AG04449 (cell line): ENCODE results near the gene OXLD1.

Experiments
- CTCF ChIA-PET: fragments of 350-600 bp; formaldehyde crosslinking; extraction: SDS; loops from one replicate; lab custom pipeline; 2021; ENCODE audit warnings: antibody characterized with exemption; lab: Yijun Ruan, JAX
- POLR2A ChIA-PET: fragments of 400-600, 350-600 bp; formaldehyde crosslinking; extraction: SDS; loops from one replicate; lab custom pipeline; 2020; ENCODE audit warnings: antibody characterized with exemption, inconsistent platforms; lab: Yijun Ruan, JAX
- DNase-seq: peaks from one replicate; pipeline ENCODE4 v3.0.0-alpha.2; 2010; ENCODE audit warnings: low read depth, low spot score
- H3K4me3 ChIP-seq: 2 replicates; pipeline ENCODE4 v1.5.1; 2011; ENCODE audit warnings: low read depth, mild to moderate bottlenecking, control low read depth, low read length
- TF ChIP-seq, protein P1 (sequence below): IDR thresholded peaks from one replicate; pipeline ENCODE4 v1.5.1; 2011; ENCODE audit warnings: mild to moderate bottlenecking, moderate library complexity, low read length, control low read depth, inconsistent platforms; ENCODE audit not compliant: insufficient read depth; ENCODE audit errors: missing control alignments

Gene OXLD1

DNA sequence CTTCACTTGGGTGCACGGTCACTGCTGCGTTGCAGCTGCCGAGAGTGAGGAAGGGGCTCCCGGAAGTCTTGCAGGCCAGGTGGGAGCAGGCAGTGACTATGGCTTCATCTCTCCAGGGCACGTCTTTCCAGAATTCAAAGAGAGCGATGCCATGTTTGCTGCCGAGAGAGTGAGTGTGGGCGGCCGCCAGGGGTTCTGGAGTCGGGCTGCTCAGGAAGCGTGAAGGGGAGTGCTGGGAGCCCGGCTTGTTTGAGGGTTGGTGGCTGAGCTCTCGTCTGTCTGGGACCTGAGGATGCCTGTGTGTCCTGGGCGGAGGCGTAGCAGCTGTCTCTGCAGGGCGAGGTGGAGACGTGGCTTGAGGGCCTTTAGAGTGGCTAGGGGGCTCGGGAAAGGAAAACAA is 23.7 kb upstream of the OXLD1 start:
- TF ChIP-seq, protein P1, sequence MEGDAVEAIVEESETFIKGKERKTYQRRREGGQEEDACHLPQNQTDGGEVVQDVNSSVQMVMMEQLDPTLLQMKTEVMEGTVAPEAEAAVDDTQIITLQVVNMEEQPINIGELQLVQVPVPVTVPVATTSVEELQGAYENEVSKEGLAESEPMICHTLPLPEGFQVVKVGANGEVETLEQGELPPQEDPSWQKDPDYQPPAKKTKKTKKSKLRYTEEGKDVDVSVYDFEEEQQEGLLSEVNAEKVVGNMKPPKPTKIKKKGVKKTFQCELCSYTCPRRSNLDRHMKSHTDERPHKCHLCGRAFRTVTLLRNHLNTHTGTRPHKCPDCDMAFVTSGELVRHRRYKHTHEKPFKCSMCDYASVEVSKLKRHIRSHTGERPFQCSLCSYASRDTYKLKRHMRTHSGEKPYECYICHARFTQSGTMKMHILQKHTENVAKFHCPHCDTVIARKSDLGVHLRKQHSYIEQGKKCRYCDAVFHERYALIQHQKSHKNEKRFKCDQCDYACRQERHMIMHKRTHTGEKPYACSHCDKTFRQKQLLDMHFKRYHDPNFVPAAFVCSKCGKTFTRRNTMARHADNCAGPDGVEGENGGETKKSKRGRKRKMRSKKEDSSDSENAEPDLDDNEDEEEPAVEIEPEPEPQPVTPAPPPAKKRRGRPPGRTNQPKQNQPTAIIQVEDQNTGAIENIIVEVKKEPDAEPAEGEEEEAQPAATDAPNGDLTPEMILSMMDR, result no peak
- no peak for DNase-seq
- H3K4me3 ChIP-seq, result no peak overlapping the region
- ChIA-PET POLR2A (no interaction called here), CTCF (interaction anchor here (1.1 kb wide), 1 partner anchor 15 kb away, joined by 4 read pairs; no protein-coding TSS in a partner anchor)

DNA sequence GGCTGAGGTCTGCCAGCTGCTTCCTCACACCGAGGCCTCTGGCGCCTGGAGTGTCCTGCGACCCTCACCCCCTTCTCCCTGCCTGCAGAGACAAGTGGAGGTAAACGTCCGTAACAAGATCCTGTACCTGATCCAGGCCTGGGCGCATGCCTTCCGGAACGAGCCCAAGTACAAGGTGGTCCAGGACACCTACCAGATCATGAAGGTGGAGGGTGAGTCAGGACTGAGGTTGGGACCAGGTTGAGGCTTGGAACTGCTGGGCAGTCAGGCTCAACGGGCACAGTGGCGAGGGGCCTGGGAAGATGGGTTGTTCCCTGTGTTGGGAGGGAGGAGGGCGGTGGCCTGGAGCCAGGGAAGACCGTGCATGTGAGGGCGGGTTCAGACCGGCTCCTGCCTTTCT is 22.2 kb upstream of the OXLD1 start:
- CTCF ChIA-PET, result no interaction called here
- no peak for DNase-seq
- TF ChIP-seq, protein P1, result no peak
- H3K4me3 ChIP-seq, result no peak overlapping the region
- POLR2A ChIA-PET, result no interaction called here

DNA sequence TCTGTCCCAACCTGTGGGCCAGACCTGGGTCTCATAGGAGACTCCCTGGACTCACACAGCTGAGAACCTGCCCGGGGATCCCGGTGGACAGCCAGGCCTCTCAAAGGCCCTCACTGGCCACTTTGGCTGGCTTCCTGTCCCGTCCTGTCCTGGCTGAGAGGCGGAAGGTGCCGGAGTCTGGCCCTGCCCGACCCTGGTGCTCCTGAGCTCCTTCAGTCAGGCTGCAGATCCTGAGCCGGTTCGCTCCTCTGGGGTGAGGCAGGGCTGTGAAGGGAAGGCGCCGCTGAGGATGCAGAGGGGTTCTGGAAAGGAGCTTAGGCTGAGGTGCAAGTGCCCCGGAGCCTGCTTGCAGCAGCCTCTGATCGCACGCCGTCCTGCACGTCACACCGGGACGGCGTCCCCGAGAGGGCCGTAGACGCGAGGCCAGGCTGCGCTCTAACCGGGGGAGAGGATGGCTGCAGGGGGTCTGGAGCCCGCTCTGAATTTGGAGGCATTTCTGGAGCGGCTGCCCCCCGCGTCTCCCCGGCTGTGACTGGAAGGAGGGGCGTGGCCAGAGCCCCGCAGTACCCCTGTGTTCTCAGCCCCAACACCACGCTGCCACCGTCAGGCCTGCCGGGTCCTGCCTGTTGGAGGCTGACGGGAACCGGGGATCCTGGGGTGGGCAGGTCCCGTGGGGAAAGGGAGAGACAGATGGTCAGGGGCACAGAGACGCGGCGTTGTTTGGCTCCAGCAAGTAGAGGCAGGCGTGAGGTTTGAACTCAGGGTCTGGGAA is 21.6 kb upstream of the OXLD1 start:
- CTCF ChIA-PET, result interaction anchor here (0.7 kb wide), 1 partner anchor 22 kb away, joined by 3 read pairs; no protein-coding TSS in a partner anchor
- no peak overlapping the region for H3K4me3 ChIP-seq
- DNase-seq, result no peak
- TF ChIP-seq, protein P1, result no peak
- POLR2A ChIA-PET, result interaction anchor here (0.9 to 1.6 kb wide), 2 partner anchors 14 to 15 kb away, joined by 3 to 4 read pairs; partner anchors contain the start of gene MRPL12

DNA sequence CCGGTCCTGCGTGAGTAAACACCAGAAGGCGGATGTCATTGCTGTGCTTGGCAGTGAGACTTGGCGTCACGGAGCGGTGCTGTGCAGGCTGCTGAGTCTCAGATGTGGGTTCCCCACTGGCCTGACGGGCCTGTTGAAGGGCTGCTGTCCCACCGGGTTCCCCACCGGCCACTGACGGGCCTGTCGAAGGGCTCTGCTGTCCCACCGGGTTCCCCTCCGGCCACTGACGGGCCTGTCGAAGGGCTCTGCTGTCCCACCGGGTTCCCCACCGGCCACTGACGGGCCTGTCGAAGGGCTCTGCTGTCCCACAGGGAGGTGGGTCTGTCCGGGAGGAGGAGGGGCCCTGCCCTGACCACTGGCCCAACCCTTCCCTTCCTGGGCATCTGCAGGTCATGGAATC is 20.2 kb upstream of the OXLD1 start:
- TF ChIP-seq, protein P1, result no peak
- ChIA-PET CTCF (no interaction called here), POLR2A (interaction anchor here (1.6 kb wide), 1 partner anchor 15 kb away, joined by 4 read pairs; no protein-coding TSS in a partner anchor)
- no peak overlapping the region; the same call in 1 of the 2 replicates for H3K4me3 ChIP-seq
- no peak for DNase-seq

DNA sequence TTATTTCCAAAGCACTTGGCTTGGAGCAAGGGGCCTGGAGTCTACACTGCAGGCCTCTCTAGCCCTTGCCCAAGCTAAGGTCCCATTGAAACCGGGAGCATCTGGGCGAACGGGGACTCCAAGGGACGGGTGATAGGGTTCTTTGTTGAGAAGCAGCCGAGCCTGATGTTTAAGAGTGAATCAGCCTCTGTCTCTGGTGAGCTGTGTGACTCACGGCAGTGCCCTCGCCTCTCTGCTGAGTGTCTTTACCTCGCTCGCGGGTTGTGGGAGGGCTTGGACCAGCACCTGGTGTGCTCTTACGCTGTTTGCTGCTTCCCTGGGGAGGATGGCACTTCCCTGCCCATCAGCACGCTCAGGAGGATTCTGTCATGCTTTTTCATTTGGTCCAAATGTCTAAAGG is 18.7 kb upstream of the OXLD1 start:
- CTCF ChIA-PET, result interaction anchor here (1.4 to 2.0 kb wide), 3 partner anchors 9 to 17 kb away, joined by 3 to 9 read pairs (median 3); no protein-coding TSS in a partner anchor
- POLR2A ChIA-PET, result interaction anchor here (0.7 to 3.6 kb wide), 7 partner anchors 8 to 571 kb away, joined by 3 to 26 read pairs (median 5); partner anchors contain the start of genes FAAP100 and MRPL12

More for the DNA sequence above, 18.7 kb upstream of the OXLD1 start:
- H3K4me3 ChIP-seq, result peak overlapping the region; percentile 73
- DNase-seq, result peak; percentile 21
- TF ChIP-seq, protein P1, result no peak
